GM21360 (cell line): ENCODE results near the gene VTI1A.
"Not testable (repeated sequence)": the region's sequence is repeated elsewhere in the genome, so short reads cannot be mapped to it uniquely, and the experiment has no call there.

ENCODE experiments used
- ATAC-seq: cut with Tn5 transposase; IDR thresholded peaks from one replicate; pipeline ENCODE4 v1.9.1; 2021; ENCODE audit warnings: mild to moderate bottlenecking, moderate library complexity; ENCODE audit not compliant: unreplicated experiment

The VTI1A gene

GRCh38 chr10:112454910-112455779 is 8.1 kb downstream of the VTI1A start:
- ATAC-seq = no peak

- ATAC-seq = no peak
Measured at GRCh38 chr10:112456533-112456932, 9.5 kb downstream of the VTI1A start.

GRCh38 chr10:112460366-112460765 is 13.4 kb downstream of the VTI1A start:
- ATAC-seq = no peak

GRCh38 chr10:112461029-112461887 is 14.2 kb downstream of the VTI1A start:
- no peak for ATAC-seq

- ATAC-seq = not testable (repeated sequence)
Measured at GRCh38 chr10:112464074-112464473, 17.1 kb downstream of the VTI1A start.

GRCh38 chr10:112465299-112465883 is 18.4 kb downstream of the VTI1A start:
- no peak for ATAC-seq

GRCh38 chr10:112466802-112467201 is 19.8 kb downstream of the VTI1A start:
- no peak for ATAC-seq

- no peak for ATAC-seq
Measured at GRCh38 chr10:112467541-112468075, 20.6 kb downstream of the VTI1A start.

GRCh38 chr10:112471878-112472487 is 25.0 kb downstream of the VTI1A start:
- ATAC-seq = peak; percentile 68

GRCh38 chr10:112475575-112476218 is 28.7 kb downstream of the VTI1A start:
- no peak for ATAC-seq

- ATAC-seq = no peak
Measured at GRCh38 chr10:112481602-112482001, 34.6 kb downstream of the VTI1A start.

- ATAC-seq = no peak
Measured at GRCh38 chr10:112484399-112484798, 37.4 kb downstream of the VTI1A start.

GRCh38 chr10:112487964-112488363 is 40.9 kb downstream of the VTI1A start:
- no peak for ATAC-seq

- ATAC-seq = no peak
Measured at GRCh38 chr10:112490545-112490944, 43.5 kb downstream of the VTI1A start.

- ATAC-seq = no peak
Measured at GRCh38 chr10:112491144-112491543, 44.1 kb downstream of the VTI1A start.

GRCh38 chr10:112492736-112493135 is 45.7 kb downstream of the VTI1A start:
- no peak for ATAC-seq

- ATAC-seq = no peak
Measured at GRCh38 chr10:112497347-112497950, 50.4 kb downstream of the VTI1A start.

GRCh38 chr10:112498806-112499205 is 51.8 kb downstream of the VTI1A start:
- no peak for ATAC-seq

- ATAC-seq = not testable (repeated sequence)
Measured at GRCh38 chr10:112499985-112500384, 53.0 kb downstream of the VTI1A start.

- ATAC-seq = no peak
Measured at GRCh38 chr10:112502536-112502935, 55.5 kb downstream of the VTI1A start.
